Measurements from ENCODE around the gene BORA.
"Not testable (repeated sequence)": the region's sequence is repeated elsewhere in the genome, so short reads cannot be mapped to it uniquely, and the experiment has no call there.

BORA gene

DNA sequence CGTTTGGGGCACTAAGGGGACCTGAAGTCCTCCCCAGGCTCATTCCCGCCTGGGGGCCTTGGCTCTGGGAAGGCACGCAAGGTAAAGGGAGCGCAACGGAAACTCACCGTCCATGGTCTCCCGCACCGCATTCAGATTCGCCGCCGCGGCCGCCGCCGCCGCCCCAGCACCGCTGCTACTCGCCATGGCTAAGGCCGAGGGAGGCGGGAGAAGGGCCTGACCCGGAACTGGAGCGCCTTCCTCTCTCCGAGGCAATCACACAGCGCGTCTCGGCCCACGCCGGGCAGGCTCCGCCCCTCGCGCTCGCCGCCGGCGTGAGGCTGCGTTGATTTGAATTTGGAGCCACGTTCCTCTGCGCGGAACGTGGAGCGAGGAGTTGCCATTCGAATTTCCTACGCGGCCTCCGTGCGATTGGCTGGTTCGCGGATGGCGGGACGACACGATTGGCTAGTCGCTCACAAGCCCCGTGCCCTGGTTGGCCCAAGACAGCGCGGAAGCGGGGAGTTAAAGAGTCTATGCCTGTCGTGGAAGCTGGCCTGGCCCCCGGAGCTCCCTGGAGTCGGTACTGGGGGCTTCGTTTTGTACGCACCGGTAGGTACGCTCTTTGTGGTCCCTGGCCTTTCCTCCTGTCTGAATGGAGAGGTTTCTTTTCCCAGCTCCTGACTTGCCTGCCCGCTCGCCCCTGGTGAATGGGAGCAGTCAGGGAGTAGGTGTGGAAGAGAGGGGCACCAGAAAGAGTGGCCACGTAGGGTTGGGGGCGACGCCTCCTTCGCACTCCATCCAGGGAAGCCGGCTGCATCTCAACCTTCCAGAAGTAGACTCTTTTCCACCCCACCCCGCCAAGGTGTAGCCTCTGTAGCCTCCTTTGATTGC is at the start of gene BORA, which contains the start of gene MZT1:
BORA (plus strand) TSS at position 507 of the 873 bp plus-strand sequence. CDS start 1,018 bp downstream, outside the sequence.
MZT1 (minus strand) TSS at position 213 of the 873 bp plus-strand sequence; CDS start at position 186, 27 bp downstream.
- peak; percentile 98 for DNase-seq

DNA sequence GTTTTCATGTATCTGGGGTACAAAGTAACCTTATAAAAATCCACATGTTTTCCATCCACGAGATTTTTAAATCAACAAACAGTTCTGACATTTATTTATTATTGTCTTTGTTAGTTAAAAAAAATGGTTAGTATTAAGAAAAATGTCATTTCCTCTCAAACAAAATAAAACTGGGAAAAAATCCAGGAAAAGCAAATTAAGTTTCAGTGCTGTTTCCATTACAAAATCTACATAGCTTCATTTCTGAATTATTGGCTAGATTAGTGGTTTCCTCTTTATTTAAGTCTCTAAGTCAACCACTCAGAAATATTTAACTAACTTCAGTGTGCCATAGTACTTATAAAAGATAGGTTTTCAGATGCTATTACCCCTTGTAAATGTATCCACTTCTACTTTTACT is 49.4 kb upstream of the BORA start:
- DNase-seq: no peak

DNA sequence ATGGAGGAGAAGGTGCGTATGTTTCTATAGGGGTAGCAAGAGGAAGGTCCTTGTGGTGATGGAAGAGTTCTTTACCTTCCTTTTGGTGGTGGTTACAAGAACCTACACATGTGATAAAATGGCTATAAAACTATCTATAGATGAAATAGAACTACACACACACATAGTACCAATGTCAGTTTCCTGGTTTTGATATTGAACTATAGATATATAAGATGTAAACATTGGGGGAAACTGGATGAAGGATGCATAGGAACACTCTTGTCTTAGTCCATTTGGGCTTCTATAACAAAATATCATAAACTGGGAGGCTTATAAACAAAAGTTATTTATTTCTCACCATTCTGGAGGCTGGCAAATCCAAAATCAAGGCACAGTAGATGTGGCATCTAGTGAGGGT is 47.4 kb upstream of the BORA start:
- DNase-seq: no peak

DNA sequence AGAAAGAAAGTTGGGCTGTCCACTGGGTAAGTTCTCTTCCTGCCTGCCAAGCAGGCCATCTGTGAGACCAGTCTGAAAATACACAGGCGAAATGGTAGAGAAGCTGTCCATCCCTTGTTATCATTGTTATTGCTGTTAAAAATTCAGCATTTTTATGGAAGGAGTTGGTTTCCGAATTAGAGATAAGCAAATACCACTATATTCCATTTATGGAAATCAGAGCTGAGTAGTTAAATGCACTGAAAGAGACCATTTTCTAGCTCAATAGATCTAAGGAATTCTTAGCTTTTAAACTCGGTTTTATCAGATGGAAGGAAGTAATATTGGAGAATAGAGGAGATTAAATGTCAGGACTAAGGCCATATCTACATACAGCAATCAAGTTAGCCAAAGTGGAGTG is 41.0 kb upstream of the BORA start:
- DNase-seq: no peak

DNA sequence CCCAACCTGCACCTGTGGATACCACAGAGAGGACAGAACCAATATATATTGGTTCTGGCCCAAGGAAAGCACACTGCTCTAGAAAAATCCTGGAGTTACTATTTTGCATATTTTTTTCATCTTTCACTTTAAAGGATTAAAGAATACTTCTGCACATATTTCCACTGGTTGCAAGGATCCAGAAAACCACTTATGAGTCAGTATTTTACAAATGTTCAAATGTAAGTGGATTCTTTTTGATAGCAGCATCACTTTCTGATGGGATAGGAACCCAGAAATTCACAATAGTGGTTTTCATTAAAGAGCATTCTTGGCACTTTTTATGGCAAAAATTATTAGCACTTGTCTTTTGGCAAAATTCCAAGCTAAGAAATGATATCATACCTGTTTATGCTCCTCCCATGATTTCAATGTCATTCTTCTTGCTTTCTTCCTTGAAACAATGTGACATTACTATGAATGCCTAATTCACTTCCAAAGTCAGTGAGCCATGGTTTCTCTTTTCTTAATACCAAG is 38.5 kb upstream of the BORA start:
- no peak for DNase-seq

DNA sequence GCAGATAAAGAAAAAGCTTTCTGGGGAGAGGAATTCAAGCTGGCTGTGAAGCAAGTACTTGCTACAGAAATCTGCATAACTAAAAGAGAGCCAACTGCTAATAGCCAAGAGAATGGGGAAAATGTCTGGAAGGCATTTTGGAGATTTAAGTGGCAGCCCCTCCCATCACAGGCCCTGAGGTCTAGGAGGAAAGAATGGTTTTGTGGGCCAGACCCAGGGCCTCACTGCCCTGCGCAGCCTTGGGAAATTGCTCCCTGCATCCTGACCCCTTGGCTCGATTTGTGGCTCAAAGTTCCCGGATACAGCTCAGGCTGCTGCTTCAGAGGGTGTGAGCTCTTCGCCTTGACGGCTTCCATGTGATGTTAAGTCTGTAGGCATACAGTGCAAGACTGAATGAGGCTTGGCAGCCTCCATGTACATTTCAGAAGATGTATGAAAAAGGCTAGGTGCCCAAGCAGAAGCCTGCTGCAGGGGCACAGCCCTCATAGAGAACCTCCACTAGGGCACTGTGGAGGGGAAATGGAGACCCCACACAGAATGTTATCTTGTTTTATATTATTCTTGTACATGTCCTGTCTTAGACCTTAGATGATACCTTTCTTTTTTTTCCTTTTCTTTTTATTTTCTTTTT is 34.7 kb upstream of the BORA start:
- no peak for DNase-seq

DNA sequence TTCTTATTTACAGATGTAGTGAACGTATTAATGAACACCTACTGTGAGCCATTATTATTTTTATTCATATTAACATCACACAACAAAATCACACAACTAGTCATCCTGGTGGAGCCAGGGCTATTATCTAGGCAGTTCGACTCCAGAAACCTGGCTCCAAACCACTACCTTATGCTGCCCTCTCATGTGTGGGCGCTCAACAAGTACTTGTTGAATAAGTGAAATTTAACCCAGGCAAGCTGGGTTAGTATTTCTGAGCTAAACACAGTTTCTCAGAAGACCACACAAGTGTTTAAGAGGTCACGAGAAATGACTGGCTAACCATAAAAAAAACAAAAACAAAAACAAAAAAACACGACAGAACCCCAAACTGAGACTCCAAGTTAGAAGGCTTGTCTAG is 33.9 kb upstream of the BORA start:
- no peak for DNase-seq

DNA sequence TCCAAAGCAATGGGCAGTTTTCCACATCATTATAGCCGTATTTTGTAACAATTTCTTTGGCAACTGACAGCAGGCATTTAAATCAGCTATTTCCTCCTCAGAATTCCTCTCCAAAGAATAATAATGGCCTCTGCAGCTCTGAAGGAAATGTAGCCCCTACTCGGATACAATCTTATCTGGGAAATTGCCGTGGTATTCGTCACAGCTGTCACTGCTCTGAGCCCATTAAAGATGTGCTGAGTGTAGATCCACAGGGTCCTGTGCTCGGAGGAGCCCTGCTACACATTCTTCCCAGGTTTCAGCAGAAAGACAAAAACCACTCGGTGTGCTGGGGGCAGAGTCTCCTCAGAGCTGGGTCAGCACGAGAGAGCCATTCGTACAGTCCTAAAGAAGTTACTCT is 33.4 kb upstream of the BORA start:
- DNase-seq: no peak

DNA sequence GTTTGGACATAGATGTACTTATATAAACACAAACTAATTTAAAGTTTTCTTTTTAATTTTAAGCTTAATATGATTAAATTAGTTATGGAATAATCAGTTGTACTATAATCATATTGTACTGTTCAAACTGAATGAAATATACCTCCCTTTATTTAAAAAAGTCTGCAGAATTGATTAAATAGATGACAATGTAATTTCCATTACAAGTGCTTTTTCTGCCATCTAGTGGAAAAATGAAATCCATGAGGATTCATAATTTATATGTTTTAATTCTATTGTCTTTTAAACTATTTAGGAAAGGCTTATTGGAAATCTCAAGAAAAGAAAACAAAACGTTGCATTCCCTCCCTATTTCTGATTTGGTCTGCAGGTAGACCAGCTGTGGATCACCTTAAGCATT is 31.1 kb upstream of the BORA start:
- DNase-seq: peak; percentile 26

DNA sequence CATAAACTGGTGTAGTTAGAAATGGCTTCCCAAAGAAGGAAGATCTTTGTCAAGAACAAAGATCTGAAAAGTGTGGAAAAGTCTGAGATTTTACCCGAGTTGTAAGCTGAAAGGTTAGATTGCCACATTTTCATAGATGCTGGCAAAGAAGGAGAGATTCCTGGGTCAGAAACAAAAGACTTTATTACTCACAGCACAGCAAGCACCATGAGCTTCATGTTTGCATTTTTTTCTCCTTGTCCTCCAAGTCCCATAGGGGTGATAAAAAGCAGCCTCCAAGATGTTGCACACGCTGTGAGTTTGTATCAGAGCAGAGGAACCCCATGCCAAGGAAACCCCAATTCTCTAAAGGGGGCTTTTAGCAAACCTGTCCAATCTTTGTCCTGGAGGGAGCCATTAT is 29.6 kb upstream of the BORA start:
- DNase-seq: no peak

DNA sequence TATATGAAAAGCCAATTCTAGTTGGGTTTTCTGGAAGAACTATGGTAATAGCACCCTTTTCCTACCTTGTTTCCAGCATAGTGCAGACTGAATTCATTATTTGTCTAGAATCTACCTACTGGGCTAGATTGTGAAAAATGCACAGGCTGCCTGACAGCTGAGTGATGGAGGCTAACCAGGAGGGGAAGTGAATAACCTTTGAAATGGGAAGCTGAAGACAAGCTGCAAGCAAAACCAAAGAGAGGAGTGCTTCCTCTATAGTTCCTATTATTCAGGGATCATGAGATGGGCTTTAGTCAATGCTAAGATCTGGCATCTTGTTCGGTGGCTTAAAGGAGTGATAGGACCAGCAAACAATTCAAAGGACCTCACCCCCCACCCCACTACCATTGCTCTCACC is 27.2 kb upstream of the BORA start:
- DNase-seq: peak; percentile 27

DNA sequence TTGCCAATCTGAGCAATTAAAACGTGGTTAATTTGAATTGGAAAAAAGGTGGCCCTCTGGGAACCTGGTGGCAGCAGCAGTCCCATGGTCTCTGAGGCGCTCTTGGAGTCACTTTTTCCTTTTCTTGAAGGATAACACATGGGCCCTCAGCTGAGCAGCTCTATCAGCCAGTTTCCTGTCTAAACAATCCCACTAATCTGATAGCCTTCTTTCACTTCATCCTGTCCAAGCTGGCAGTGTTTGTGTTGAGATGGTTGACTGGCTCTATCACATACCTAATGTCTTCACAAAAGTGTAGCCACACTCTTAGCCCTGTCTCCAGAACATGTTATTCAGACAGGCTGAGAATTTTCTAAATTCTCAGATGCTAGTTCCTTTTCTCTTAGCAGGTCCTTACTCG is 10.9 kb upstream of the BORA start:
- DNase-seq: no peak

DNA sequence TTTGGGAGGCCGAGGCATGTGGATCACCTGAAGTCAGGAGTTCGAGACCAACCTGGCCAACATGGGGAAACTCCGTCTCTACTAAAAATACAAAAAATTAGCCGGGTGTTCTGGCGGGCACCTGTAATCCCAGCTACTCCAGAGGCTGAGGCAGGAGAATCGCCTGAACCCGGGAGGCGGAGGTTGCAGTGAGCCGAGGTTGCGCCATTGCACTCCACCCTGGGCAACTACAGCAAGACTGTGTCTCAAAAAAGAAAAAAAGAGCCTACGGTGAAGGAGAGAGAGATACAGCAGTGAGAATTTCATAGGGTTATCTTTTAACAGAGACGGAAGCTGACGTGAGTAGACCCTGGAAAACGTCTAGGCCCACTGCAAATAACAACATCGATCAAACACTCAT is 1.5 kb upstream of the BORA start:
- DNase-seq: not testable (repeated sequence)

DNA sequence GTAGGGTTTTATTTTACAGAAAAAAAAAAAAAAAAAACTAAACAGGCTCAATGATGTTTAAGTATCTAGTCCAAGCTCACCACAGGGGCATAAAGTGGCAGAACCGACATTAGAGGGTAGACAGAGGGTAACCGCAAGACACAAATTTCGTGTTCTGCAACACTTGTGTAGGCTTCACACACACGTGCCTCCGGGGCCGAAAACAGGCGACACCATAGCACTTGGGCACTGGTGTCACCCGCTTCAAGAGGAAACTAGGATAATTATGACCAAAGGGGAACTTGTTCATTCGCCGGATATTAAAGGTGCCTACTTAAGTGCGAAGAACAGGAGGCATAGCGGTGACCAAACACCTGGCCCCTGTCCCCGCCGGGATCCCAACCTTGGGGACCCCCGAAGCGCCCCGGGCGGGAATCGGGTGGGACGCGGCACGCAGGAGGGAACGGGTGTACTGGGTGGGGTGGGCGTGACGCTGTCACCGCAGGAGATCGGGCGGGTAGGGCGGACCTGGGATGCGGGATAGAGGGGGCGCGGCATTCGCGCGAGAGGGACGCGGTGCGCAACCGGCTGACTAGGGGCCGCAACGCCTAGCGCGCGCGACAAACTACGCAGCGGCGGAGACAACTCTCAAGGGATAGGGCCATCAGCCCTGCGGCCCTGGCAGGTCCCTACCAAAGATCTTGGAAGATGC is 852 bp upstream of the BORA start:
- DNase-seq: peak; percentile 48

DNA sequence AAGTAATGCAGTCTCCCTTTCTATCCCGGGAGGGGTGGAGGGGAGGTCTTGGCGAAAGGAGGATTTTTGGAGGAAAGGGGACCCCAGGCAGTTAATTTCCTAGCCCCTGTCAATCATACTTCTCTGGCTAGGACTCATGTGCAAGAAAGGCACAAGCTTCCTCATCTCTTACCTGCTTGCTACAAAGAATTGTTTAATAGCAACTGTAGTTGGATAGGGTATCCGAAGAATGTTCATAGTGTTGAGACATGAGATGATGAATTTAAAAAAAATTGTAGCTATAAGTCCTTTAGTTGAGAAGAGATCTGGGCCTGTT is 525 bp downstream of the BORA start:
- DNase-seq: no peak

DNA sequence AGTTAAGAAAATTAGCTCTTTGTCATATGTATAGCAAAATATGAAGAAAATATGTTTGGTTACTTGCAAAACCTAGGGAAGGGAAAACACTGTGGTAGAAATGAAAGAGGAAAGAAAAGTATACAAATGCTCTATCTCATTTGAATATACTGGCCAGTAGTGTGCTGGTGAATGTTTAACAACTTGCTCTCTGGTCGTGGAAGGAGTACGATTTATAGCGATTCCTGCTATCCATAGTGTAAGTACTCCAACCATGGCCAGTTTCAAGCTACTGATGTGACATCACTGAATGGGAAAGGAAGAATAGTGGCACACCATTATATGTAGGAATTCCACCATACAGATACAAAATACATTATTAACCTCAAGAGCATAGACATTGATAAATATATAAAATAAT is 9.3 kb downstream of the BORA start:
- DNase-seq: no peak

DNA sequence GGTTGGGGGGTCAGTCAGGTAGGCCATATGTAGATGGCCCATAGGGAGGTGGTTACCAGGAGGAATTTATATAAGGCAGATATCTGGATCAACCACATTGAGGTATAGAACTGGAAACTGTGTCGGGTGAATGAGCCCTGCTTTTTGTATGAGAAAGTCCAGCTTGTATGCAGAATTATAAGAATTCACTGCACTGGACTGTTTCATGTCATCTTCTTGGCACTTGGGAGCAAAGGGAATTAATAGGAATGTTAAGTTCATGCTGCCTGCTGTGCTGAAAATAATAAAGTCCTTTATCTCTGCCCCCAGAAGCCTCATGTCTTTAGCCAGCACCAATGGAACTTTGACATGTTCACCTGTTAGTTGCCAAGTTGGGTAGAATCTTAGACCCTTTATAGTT is 12.3 kb downstream of the BORA start:
- no peak for DNase-seq

DNA sequence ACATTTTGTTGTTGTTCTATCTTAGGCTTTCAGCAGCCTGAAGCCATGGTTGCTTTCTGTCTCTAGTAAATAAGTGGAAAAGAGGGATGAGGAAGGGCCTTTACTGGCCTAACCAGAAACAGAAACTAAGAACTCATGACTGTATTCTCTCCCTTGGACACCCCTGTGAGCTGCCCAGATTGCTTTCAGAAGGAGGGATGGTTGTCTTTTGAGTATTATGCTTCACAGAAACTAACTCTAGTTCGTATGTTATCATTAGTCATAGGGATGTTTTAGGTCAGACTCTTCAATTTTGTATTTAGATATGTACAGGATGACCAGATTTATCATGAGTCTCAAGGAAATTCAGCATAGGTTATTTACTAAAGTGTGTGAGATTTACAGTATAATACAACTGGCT is 17.5 kb downstream of the BORA start:
- DNase-seq: peak; percentile 30

DNA sequence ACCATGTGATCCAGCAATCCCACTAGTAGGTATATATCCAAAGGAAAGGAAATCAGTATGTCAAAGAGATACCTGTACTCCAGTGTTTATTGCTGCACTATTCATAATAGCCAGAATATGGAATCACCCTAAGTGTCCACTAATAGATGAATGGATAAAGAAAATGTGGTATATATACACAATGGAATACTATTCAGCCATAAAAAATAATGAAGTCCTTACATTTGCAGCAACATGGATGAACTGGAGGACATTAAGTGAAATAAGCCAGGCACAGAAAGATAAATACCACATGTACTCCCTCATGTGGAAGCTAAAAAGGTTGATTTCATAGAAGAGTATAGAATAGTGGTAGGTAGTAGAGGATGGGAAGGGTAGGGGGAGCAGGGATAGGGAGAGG is 23.5 kb downstream of the BORA start:
- DNase-seq: no peak

DNA sequence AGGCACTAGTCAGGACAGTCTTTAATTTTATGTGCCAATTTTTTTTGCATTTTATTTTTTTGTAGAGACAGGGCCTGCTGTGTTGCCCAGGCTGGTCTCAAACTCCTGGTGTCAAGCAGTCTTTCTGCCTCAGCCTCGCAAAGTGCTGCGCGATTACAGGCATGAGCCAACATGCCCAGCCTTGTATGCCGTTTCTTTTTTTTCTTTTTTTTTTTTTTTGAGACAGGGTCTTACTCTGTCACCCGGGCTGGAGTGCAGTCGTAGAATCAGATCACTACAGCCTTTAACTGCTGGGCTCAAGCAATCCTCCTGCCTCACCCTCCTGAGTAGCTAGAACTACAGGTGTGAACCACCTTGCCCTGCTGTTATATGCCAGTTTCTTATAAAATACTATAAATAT is 26.4 kb downstream of the BORA start:
- no peak for DNase-seq

DNA sequence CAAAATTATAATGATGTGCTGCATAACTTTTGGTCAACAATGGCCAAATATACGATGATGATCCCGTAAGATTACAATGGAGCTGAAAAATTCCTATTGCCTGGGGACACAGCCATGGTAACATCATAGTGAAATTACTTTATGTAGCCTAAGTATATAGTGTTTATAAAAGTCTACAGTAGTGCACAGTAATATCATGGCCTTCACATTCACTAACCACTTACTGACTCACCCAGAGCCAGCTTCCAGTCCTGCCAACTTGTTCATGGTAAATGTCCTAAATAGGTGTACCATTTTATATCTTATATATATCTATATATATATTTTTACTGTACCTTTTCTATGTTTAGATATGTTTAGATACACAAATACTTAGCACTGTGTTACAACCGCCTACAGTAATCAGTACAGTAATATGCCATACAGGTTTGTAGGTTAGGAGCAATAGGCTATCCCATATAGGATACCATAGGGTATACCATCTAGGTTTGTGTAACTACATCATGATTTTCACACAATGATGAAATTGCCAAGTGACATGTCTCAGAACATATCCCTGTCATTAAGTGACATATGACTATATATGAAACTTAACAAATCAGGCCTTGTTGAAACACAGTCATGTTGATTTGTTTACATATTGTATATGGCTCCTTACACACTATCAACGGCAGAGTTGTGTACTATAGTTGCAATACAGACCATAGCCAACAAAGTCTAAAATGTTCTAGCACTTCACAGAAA is 30.2 kb downstream of the BORA start:
- DNase-seq: no peak

DNA sequence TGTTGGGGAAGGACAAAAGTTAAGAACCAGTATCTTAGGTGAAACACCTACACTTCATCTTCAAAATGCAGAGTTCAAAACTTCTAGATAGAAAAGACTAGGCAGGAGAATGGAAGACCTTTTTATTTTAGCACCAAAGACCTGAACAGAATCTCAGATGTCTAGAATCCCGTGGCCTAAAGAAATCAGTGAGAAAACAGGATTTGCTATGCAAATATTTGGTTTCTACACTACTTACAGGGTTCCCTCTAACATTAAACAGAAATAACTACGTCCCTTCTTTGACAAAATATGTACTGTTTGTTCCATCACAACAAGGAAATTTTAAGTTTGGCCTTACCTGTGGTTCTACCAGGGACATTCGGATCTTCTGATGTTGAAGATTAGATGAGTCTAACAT is 32.5 kb downstream of the BORA start:
- no peak for DNase-seq

DNA sequence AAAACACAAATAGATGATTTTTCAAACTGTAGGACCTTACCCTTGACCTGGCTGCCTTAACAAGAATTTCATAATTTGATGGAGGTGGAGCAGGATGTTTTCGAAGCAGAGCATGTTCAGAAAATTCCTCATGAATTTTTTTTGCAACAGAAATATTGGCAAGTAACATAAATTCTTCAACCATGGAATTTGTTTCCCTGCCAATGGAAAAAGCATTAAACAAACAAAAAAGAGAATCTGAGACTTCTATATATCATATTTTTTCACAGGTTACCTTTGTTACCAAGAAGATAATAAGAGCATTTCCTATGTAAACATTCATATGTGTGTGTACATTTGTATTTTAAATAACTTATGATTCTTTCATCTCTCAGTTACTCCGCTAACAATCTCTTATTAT is 35.7 kb downstream of the BORA start:
- no peak for DNase-seq

Data from suppressor macrophage treated with lipopolysaccharide for 4 hours (primary cell).